Anterior cingulate cortex (tissue), 58 donors: Measurements from ENCODE around the gene EPB41L2.
"Not testable (repeated sequence)": the region's sequence is repeated elsewhere in the genome, so short reads cannot be mapped to it uniquely, and the experiment has no call there.

Experiments used
- DNase-seq, 58 donors: peaks; one replicate each; lab custom pipeline; 2025; lab: John Stamatoyannopoulos, UW

EPB41L2 gene

DNA sequence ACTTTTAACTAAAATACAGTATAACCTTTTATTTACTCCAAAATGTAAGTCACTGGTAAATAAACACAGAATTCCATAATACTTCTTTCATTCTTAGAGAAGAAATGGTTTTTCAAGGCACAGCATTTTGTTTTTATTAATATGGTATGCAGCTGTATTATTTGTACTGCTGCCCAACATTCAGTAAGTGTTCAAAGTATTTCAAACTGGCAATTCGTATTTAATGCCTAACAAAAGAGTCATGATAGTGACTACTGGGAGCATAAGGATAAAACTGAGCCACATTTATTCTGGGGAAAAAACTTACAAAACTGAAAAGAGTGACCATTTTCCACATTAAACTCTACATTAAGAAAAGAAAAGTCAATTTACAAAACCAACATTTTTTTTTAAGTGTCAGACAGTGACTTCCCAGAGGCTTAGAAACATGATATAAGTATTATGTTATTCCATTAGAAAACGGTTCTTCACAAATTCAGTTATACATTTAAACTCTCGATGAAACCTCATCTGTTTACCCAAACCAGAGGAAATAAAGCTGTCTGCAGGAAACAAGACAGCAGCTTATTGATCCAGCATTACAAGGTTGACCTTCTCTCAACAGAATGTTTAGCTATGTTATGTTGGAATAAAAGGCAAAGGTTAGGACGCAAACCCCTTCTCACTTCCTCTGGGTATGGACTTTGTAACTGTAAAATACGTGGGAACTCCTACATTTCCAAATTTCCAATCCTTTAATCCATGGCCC lies 24.3 kb downstream of the EPB41L2 start:
- DNase-seq, result no peak

DNA sequence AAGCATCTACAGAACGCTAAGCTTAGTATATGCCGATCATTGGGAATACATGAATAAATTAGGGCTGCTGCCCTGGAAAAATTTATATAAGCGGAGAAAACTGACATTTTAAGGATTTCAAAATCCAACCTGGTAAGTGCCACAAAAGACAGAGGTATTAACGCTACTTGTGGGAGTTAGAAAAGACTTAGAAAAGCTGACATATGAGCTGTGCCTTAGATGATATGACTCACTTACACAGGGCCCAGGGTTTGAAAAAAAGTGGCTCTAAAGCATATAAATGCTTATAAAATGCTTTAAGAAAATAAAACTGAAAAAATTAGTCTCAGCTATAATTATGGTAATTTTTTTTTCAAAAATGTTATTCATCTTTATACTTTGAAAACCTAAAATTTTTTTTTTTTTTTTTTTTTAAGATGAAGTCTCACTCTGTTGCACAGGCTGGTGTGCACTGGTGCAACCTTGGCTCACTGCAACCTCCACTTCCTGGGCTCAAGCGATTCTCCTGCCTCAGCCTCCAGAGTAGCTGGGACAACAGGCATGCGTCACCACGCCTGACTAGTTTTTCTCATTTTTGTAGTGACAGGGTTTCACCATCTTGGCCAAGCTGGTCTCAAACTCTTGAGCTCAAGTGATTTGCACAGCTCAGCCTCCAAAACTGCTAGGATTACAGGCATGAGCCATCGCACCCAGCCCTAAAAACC lies 25.7 kb downstream of the EPB41L2 start:
- DNase-seq, result no peak

DNA sequence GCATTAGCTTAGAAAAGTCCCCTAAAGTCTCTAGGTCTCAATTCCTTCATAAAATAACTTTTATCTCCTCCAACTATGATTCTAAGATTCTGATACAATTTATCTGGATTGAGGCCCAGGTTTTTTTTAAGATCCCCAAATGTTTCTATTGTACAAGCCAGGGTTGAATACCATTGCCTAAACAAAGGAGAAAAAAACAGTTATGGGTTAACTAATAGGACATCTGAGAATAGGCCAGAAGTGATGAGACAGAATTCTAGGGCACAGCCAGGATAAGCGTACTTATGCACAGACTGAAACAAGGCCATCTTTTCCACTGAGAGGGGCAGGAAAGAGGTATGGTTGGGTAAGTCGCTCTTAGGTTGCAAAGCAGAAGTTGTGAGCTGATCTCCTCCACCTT lies 26.4 kb downstream of the EPB41L2 start:
- no peak for DNase-seq

DNA sequence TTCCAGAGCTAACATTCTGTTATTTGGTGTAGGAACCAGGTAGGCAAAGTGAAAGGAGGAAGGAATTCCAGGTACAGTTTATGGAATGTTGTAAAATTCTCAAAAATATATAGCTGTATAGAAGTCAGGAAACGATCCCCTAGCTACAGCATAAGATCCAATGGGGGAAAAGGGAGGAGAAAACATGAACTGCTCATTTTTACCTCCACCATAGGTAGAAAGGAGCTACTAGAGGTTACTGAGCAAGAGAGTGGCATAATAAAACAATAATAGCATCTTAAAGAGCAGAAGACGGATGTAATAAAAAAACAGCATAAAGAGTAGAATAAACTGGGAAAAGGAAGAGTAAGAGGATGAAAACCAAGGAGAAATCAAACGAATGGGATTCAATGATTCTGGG lies 26.9 kb downstream of the EPB41L2 start:
- no peak for DNase-seq

DNA sequence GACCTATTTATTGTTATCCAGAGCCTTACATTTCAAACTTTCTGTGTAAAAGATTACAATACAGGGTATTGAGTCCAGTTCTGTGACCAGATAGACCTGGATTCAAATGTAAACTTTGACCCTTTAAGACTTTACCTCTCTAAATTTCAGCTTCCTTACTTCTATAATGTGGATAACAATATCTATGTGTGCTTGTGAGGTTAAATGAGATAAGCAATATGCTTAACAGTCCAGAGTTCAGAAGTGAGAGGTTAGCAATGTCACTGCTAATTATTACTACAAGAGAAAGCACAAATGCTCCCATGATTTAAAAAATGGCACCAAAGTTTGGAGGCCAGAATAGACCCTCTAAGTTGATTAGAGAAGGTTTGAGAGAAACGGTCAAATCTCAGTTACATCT lies 27.5 kb downstream of the EPB41L2 start:
- no peak for DNase-seq

DNA sequence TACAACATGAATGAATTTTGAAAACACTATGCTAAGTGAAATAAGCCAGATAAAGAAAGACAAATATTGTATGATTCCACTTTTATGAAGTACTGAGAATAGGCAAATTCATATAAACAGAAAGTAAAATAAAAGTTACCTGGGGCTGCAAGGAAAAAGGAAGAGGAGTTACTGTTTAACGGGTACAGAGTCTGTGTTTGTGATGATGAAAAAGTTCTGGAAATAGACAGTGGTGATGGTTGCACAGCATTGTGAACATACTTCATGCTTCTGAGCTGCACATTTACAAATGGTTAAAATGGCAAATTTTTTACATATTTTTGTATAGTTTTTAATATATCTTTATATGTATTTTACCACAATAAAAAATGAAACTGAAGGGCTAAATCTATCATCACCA lies 29.4 kb downstream of the EPB41L2 start:
- no peak for DNase-seq

DNA sequence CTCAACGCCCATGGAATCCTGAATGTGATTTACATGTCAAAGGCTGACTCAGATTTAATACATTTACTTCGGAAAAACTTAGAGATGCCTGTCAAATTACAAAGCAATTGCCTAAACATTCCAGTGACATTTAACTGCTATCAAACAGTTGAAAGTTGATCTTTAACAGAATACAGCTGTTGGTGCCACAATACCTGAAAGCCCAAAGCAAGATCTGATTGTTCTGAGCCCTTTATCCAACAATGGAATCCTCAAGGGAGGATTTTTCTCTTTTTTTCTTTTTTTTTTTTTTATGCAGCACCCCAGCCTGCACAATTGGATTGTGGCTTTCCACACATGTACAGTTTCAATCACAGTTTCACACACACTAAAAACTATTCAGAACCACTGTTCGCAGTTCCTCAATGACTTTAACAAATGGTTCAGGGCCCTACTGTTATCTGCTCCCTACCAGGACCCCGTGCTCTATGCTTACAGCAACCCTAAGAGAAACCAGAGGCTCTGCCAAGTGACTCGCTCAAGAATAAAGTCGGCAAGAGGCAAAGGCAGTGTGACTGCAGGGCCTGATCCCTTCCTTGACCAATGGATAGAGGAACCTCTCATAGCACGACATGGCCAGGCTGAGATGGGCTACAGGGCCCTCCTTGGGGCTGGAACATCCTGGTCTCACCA lies 33.3 kb downstream of the EPB41L2 start:
- no peak for DNase-seq

DNA sequence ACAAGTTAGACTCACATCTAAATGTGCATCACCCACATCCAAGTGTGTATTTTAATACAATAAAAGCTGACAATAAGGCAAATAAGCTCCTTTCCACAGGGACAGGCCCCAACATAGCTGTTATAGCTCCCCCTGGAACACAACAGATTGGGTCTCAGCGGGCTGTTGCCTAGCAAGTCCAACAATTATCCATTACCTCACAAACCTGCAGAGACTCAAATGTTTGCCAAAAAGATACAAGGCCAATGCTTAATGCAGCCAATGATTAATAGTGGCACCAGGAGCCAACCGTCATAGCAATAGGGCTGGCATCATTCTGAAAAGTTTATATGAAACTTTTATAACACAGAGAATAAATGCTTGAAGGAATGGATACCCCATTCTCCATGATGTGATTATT lies 35.7 kb downstream of the EPB41L2 start:
- no peak for DNase-seq

DNA sequence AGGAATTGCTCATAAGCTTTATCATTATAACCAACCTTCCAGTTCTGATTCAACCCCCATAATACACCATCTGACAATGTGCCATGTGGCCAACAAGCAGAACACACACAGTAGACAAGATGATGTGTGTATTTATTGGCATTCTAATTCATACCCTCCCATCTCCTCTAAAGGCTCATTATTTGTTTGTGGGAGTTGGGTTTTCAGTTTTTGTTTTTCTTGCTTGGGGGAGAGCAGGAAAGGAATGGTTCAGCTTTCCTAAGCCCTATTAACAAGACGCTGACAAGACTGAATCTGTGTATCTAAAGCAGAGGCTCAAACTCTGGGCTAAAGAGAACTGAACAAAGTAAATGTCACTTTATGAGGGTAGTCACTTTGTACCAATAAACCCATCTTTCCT lies 36.8 kb downstream of the EPB41L2 start:
- DNase-seq, result no peak

DNA sequence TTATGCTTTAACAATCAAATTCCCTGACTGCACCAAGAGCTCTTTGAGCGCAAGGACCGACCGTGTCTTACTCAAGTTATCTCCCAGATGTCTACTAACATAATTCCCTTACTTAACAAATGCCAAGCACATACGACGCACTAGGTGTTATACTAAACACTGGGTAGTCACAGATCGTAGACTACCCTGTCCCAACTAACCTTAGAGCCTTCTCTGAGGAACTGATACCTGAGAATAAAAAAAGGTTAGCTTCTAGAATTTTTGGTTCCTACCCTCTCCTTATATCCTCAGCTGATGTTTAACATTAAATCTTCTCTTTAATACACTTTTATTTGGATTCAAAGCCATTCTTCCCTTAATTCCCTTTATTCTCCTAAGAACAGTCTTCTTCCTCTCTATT lies 38.5 kb downstream of the EPB41L2 start:
- DNase-seq, result no peak

DNA sequence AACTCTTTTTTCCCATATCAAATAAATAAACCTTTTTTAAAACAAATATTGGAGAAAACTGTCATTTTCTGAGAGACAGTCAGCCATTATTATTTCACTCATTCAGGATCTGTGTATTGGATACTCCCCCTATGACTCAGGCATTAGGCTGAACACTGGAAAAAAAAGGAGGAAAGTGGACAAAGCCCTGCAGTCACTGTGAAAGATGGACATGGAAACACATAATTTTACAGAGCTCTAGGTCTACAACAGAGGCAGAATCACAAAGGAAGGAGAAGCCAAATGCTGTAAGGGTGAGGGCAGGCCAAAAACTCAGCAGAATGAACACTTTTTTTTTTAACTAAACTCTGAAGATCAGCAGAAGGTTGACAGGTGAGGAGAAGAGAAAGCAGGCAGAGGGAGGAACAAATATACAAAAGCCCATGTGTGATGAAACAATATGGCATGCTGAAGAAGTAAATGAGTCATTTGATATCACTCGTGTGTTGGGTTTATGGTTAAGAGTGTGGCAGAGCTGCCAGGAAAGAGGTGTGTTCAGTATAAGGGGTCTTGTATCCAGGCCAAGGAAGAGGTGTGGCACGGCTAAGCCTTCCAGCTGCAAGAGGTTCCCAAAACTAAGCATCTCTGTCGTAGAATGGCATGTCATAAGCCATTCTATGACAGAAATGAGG lies 39.1 kb downstream of the EPB41L2 start:
- no peak for DNase-seq

DNA sequence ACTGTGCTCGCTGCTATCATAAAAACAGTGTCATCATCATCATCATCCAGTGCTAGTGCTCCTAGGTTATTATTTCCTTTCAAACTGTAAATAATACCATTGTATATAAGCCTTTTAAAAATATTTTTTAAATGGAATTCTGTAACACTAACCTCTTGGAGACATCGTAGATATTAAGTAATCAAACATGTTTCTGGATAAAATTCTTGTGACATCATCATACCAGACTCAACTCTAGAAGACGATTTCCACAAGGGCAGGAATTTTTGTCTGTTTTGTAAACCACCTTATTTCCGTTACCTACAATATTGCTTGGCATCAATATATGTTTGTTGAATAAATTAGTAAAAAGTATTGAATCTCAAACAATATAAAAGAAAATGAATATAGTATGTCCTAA lies 40.4 kb downstream of the EPB41L2 start:
- no peak for DNase-seq

DNA sequence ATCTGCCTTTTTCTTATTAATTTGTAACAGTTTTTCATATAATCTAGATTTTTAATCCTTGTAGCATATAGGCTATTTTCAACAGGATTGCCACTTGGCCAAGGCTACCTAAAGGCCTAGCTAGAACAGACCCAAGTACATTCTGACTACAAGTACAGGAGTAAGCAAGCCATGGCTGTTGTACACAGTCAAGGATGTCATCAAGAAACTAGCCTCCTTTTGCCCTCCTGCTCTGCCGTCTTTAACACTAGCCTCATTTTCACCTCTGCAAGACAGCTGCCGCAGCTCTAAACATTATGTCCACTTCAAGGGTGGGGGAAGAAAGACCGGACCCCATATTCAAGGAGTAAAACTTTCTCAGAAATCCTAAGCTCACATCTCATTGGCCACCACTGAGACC lies 45.1 kb downstream of the EPB41L2 start:
- DNase-seq, result no peak

DNA sequence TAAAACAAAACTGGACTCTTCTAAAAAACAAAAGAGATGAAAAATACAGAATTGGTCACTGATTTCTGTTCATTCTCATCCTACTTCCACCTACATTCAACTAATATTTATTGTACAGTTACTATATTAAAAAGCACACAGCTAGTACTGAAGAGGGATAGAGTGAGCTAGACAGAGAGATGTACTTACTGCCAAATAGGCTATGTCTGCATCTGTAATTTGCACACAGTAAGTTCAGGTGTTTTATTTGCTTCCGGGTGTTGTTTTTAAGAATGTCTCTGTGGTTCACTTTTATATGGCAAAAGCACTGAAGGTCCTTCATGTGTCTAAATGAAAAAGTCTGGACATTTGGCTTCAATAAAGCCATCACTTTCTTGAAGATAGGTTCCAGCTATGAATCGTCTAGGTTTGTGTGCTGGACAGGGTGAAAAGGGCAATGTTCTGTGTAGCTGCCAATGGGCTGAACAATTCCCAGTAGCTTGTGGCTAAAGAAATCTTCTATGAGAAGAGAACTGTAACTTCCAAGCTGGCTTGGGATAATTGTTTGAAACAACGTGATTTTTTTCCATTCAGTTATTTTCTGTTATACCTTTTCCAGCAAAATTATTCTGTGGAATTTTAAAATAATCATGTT lies 47.3 kb downstream of the EPB41L2 start:
- peak in 2 of 58 donors; percentile 3 to 43 for DNase-seq

DNA sequence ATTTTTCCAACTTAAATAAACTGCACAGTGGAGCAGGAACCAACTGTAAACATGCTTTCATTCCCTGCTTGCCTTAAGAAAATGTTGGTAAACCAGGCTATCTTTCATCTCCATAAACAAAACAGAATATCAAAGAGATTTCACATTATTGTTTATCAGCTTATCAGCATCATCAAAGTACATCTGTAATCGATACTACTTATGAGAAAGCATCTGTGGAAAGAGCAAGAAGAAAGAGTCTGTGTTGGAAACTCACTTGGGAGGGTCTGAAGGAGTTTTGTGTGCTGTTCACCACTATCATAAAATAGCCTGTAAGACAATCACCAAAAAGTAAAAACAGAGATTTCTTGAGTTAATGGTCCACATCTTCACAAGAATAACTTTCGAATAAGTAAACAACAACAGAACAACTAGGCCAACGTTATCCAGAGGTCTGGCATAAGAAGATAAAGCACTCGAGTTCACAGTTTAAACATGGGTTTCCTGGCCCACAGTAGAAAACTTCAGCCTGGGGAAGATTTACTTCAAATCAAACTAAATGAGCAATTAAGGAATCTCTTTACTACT lies 47.9 kb downstream of the EPB41L2 start:
- DNase-seq, result no peak

DNA sequence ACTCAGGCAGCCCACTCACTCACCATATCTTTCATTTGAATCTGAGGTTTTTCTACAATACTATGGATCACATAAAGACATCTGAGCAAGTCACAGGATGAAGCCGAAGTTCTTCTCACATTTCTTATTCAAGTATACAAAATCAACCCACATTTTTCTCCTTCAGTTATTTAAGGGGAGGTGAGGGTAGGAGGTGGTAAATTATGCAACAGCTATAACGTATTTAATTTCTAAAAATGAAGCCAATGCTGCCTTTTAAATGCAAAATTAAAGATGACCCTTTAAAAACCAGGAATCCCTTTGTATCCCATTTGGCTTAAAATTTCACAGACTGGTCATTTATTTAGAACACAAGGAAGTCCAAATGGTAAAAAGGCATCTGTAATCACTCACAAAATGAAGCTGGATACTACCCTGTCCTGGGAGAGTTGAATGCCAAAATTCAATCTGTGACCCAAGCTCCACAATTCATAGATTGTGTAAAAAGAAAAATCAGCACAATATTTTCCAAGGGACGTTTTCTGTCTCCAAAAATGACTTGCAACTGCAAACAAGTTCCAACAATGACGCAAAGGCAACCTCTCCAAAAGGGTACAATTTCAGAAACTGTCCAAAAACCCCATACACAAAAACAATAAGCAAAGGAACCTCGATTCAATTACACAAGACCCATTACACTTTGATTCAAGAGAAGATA lies 48.8 kb downstream of the EPB41L2 start:
- peak in 2 of 58 donors; percentile 7 to 26 for DNase-seq

DNA sequence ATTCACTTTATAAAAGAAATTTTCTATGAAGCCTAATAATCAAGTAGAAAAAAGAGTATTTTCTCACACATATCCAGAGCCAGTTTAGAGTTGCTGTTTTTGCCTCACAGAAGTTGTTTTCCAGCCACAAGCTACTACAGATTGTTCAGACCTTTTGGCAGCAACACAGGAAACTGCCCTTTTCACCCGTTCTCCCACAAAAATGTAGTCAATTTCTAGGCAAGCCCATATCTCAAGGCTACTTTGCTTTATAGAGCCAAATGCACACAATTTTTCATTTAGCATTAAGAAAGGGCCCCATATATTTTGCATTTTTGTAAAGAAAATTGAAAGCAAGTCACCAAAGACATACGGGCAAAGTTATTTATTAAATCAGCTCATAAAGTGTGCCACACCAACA lies 49.5 kb downstream of the EPB41L2 start:
- peak in 4 of 58 donors; percentile 4 to 63 (median 24) for DNase-seq

DNA sequence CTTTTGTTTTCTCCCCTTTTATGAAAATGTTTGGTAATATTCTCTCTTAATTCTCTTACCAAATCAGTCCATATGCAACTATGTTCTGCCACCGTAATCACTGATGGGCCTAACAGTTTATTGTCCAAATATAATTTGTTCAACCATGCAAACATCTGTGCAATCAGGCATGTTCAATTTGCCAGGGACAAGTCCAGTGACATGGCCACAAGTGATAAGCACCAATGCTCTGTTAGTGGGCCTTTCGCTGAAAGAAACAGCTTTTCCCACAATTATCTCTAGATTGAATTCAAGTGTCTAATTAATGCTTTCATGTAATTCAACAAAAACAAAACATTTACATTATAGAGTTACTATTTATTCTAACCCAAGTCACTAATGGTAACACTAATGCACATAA lies 53.3 kb downstream of the EPB41L2 start:
- DNase-seq, result no peak

DNA sequence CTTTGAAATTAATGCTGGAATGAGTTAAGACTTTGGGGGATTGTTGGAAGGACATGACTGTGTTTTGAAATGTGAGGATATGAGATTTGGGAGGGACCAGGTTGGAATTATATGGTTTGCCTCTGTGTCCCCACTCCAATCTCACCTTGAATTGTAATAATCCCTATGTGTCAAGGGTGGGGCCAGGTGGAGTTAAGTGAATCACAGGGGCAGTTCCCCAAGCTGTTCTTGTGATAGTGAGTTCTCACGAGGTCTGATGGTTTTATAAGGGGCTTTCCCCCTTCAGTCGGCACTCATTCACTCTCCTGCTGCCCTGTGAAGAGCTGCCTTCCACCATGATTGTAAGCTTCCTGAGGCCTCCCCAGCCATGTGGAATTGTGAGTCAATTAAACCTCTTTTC lies 54.1 kb downstream of the EPB41L2 start:
- DNase-seq, result not testable (repeated sequence)

DNA sequence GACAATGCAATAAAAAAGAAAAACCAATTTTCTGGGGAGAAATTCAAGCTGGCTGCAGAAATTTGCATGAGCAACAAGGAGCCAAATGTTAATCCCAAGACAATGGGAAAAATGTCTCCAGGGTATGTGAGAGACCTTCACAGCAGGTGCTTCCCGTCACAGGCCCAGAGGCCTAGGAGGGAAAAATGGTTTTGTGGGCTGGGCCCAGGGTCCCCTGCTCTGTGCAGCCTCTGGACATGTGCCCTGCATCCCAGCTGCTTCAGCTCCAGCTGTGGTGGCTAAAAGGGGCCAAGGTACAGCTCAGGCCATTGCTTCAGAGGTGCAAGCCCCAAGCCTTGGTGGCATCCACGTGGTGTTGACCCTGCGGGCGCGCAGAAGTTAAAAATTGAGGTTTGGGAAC lies 55.1 kb downstream of the EPB41L2 start:
- not testable (repeated sequence) for DNase-seq
